Measurements from ENCODE around the gene TINAG.
"Not testable (repeated sequence)": the region's sequence is repeated elsewhere in the genome, so short reads cannot be mapped to it uniquely, and the experiment has no call there.

The TINAG gene

GRCh38 chr6:54308986-54309315, 710 bp downstream of the TINAG start:
- no peak for DNase-seq

GRCh38 chr6:54310377-54311152, 2.3 kb downstream of the TINAG start:
- ATAC-seq: no peak

More at GRCh38 chr6:54308986-54309315, 710 bp downstream of the TINAG start:
- no peak for ATAC-seq

GRCh38 chr6:54315656-54316055, 7.4 kb downstream of the TINAG start:
- DNase-seq (no peak), ATAC-seq (no peak)

More at GRCh38 chr6:54310377-54311152, 2.3 kb downstream of the TINAG start:
- no peak for DNase-seq

GRCh38 chr6:54320871-54321270, 12.6 kb downstream of the TINAG start:
- DNase-seq (no peak), ATAC-seq (no peak)

- DNase-seq (no peak), ATAC-seq (no peak)
Observed at GRCh38 chr6:54327631-54328030, 19.4 kb downstream of the TINAG start.

- DNase-seq, ATAC-seq: not testable (repeated sequence)
Observed at GRCh38 chr6:54331571-54331970, 23.3 kb downstream of the TINAG start.

GRCh38 chr6:54335871-54336270, 27.6 kb downstream of the TINAG start:
- no peak for DNase-seq

GRCh38 chr6:54353975-54354374, 45.7 kb downstream of the TINAG start:
- ATAC-seq (no peak), DNase-seq (no peak)

More at GRCh38 chr6:54335871-54336270, 27.6 kb downstream of the TINAG start:
- no peak for ATAC-seq

- no peak for DNase-seq
Observed at GRCh38 chr6:54354608-54355007, 46.4 kb downstream of the TINAG start.

GRCh38 chr6:54357141-54357540, 48.9 kb downstream of the TINAG start:
- DNase-seq (no peak), ATAC-seq (no peak)

More at GRCh38 chr6:54354608-54355007, 46.4 kb downstream of the TINAG start:
- no peak for ATAC-seq

- DNase-seq (no peak), ATAC-seq (no peak)
Observed at GRCh38 chr6:54361188-54361587, 52.9 kb downstream of the TINAG start.

- no peak for ATAC-seq
Observed at GRCh38 chr6:54361734-54362133, 53.5 kb downstream of the TINAG start.

GRCh38 chr6:54366667-54367327, 58.6 kb downstream of the TINAG start:
- DNase-seq (no peak), ATAC-seq (no peak)

More at GRCh38 chr6:54361734-54362133, 53.5 kb downstream of the TINAG start:
- DNase-seq: no peak

GRCh38 chr6:54377776-54378175, 69.5 kb downstream of the TINAG start:
- DNase-seq (no peak), ATAC-seq (no peak)

- ATAC-seq (no peak), DNase-seq (no peak)
Observed at GRCh38 chr6:54386295-54386694, 78.1 kb downstream of the TINAG start.

GRCh38 chr6:54390362-54390761, 82.1 kb downstream of the TINAG start:
- no peak for DNase-seq
- ATAC-seq: no peak

- DNase-seq: no peak
Observed at GRCh38 chr6:54391577-54391976, 83.3 kb downstream of the TINAG start.

GRCh38 chr6:54403096-54403495, 94.9 kb downstream of the TINAG start:
- ATAC-seq (no peak), DNase-seq (no peak)

More at GRCh38 chr6:54391577-54391976, 83.3 kb downstream of the TINAG start:
- ATAC-seq: no peak

GRCh38 chr6:54404791-54405190, 96.5 kb downstream of the TINAG start:
- no peak for DNase-seq
- ATAC-seq: no peak

- no peak for ATAC-seq
- DNase-seq: no peak
Observed at GRCh38 chr6:54411767-54412166, 103.5 kb downstream of the TINAG start.

GRCh38 chr6:54415517-54415916, 107.3 kb downstream of the TINAG start:
- no peak for ATAC-seq

GRCh38 chr6:54419885-54420284, 111.6 kb downstream of the TINAG start:
- no peak for DNase-seq
- ATAC-seq: no peak

More at GRCh38 chr6:54415517-54415916, 107.3 kb downstream of the TINAG start:
- DNase-seq: no peak

- DNase-seq (no peak), ATAC-seq (no peak)
Observed at GRCh38 chr6:54426995-54427394, 118.8 kb downstream of the TINAG start.

Measured in stimulated activated naive CD8-positive, alpha-beta T cell treated with anti-CD3 and anti-CD28 coated beads, Interleukin-15, Interleukin-2, amounts not matched to agents 100 U/mL and 50 U/mL, for 24 hours (primary cell).